Natural killer cell treated with Interleukin-12 subunit alpha and Interleukin-12 subunit beta and Interleukin-15 and Interleukin-18, amount 100 ng/mL, for 72 hours (primary cell): ENCODE results near the gene COG3. TPM values are rescaled to one million over a fixed set of nuclear protein-coding genes. Genes with fewer than 3 reads are reported as not detected.
A peak's percentile ranks its signal among the peaks of the same experiment; 100 is the strongest.

Experiments
- ATAC-seq, 2 donors: fragments of 150-1000 bp; cut with Tn5 transposase in 1 of 2; sonication (Bioruptor Pico), chemical (Tn5 transposase) in 1 of 2; 2 replicates each; pipeline ENCODE4 v1.10.0; 2021
- DNase-seq: peaks from one replicate; pipeline ENCODE4 v3.0.0; 2022; ENCODE audit warnings: low spot score
- H3K27ac Mint-ChIP-seq, 2 donors: 1 replicate in 1 of 2; 2 replicates in 1 of 2; pipeline ENCODE4 v1.8.0; 2022; ENCODE audit warnings: mixed read lengths in 2 of 2, mild to moderate bottlenecking in 1 of 2, moderate library complexity in 1 of 2
- H3K27me3 Mint-ChIP-seq, 2 donors: 1 replicate in 1 of 2; 2 replicates in 1 of 2; pipeline ENCODE4 v1.8.0; 2022; ENCODE audit warnings: mixed read lengths in 2 of 2
- H3K36me3 Mint-ChIP-seq: one replicate; pipeline ENCODE4 v1.8.0; 2022; ENCODE audit warnings: mixed read lengths
- H3K4me1 Mint-ChIP-seq, 2 donors: 1 replicate in 1 of 2; 2 replicates in 1 of 2; pipeline ENCODE4 v1.8.0; 2022; ENCODE audit warnings: low read depth in 2 of 2, mixed read lengths in 2 of 2, mild to moderate bottlenecking in 1 of 2
- H3K4me3 Mint-ChIP-seq: one replicate; pipeline ENCODE4 v1.8.0; 2022; ENCODE audit warnings: mixed read lengths
- H3K9me3 Mint-ChIP-seq: 2 replicates; pipeline ENCODE4 v1.8.0; 2022; ENCODE audit warnings: mixed read lengths
- total RNA-seq, 2 donors: library from RNA; stranded (reverse); gene quantifications; one replicate each; pipeline ENCODE4 v1.2.3, GENCODE V29; 2022

Gene COG3
- total RNA-seq, 2 donors from 2014 or later: 41.0 to 50.9 TPM

GRCh38 chr13:45527699-45528462 is 63.1 kb downstream of the COG3 start:
- no peaks in the 10 kb centered on the region for H3K9me3 Mint-ChIP-seq
- H3K4me1 Mint-ChIP-seq: peaks cover 0 to 3% of the 10 kb centered on the region in 2 donors
- DNase-seq: no peak
- no peak for ATAC-seq
- peaks cover 31% of the 10 kb centered on the region for H3K36me3 Mint-ChIP-seq
- no peak overlapping the region for H3K4me3 Mint-ChIP-seq
- no peak overlapping the region for H3K27ac Mint-ChIP-seq
- H3K27me3 Mint-ChIP-seq: no peaks in the 10 kb centered on the region

DNA sequence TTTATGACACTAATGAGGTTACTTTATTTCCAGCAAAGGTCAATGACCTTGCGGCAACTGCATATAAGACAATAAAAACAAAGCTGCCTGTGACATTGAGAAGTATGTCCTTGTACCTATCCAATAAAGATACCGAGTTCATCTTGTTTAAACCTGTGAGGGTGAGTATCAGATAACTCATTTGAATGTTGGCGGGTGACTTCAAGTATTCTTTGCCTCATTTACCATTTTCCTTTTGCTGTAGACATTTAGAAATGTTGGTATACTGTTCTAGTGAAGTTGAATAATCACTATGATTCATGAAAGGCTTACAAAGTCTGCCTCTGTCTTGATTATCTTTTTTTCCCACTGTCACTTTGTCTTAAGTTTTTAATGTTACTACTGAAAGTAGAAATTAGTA is 65.0 kb downstream of the COG3 start:
- Mint-ChIP-seq H3K4me3 (no peak overlapping the region), H3K27me3 (no peaks in the 10 kb centered on the region), H3K36me3 (peaks cover 48% of the 10 kb centered on the region), H3K9me3 (no peaks in the 10 kb centered on the region), H3K4me1 (peaks cover 0 to 3% of the 10 kb centered on the region in 2 donors), H3K27ac (peak overlapping the region in 1 of 2 donors; percentile 17)
- ATAC-seq (no peak), DNase-seq (no peak)

DNA sequence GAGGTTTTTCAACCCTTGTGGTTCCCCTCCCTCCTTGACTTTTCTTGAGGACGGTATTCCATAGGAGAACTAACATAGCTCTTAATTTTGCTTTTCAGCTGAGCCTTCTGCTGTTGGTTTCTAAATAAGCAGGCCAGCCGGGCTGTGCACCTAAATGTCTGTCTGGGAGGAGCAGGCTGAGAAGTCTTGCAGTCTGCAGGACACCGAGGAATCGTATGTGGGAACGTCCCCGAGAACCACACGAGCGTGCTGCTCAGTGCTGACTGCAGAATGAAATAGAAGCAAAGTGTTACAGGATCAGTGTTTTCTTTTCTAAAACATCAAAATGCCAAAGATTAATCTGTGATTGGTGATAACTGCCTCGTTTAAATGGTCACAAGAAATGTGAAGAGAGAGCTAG is 69.9 kb downstream of the COG3 start:
- Mint-ChIP-seq H3K27ac (no peak overlapping the region), H3K4me1 (peaks cover 0 to 10% of the 10 kb centered on the region in 2 donors), H3K9me3 (no peaks in the 10 kb centered on the region), H3K4me3 (no peak overlapping the region), H3K27me3 (no peaks in the 10 kb centered on the region), H3K36me3 (peaks cover 45% of the 10 kb centered on the region)
- ATAC-seq: no peak
- no peak for DNase-seq

GRCh38 chr13:45536224-45536623 is 71.5 kb downstream of the COG3 start:
- H3K4me1 Mint-ChIP-seq: peaks cover 0 to 10% of the 10 kb centered on the region in 2 donors
- DNase-seq (no peak), ATAC-seq (no peak)
- no peaks in the 10 kb centered on the region for H3K27me3 Mint-ChIP-seq
- H3K4me3 Mint-ChIP-seq: no peak overlapping the region
- H3K9me3 Mint-ChIP-seq: no peaks in the 10 kb centered on the region
- H3K36me3 Mint-ChIP-seq: peaks cover 35% of the 10 kb centered on the region
- no peak overlapping the region for H3K27ac Mint-ChIP-seq

GRCh38 chr13:45537516-45537915 is 72.8 kb downstream of the COG3 start:
- peak in 1 of 2 donors; percentile 15 for ATAC-seq
- H3K4me3 Mint-ChIP-seq: no peak overlapping the region
- no peaks in the 10 kb centered on the region for H3K9me3 Mint-ChIP-seq

GRCh38 chr13:45538382-45538781 is 73.6 kb downstream of the COG3 start:
- H3K27ac Mint-ChIP-seq: no peak overlapping the region
- peaks cover 24% of the 10 kb centered on the region for H3K36me3 Mint-ChIP-seq
- no peaks in the 10 kb centered on the region for H3K9me3 Mint-ChIP-seq
- DNase-seq (no peak), ATAC-seq (peak in 1 of 2 donors; percentile 13)
- peaks cover 0 to 10% of the 10 kb centered on the region in 2 donors for H3K4me1 Mint-ChIP-seq
- no peak overlapping the region for H3K4me3 Mint-ChIP-seq
- H3K27me3 Mint-ChIP-seq: no peaks in the 10 kb centered on the region

More at GRCh38 chr13:45537516-45537915, 72.8 kb downstream of the COG3 start:
- Mint-ChIP-seq H3K27ac (peak overlapping the region in 1 of 2 donors; percentile 38), H3K36me3 (peaks cover 32% of the 10 kb centered on the region), H3K27me3 (no peaks in the 10 kb centered on the region), H3K4me1 (peaks cover 0 to 10% of the 10 kb centered on the region in 2 donors)
- DNase-seq: no peak

DNA sequence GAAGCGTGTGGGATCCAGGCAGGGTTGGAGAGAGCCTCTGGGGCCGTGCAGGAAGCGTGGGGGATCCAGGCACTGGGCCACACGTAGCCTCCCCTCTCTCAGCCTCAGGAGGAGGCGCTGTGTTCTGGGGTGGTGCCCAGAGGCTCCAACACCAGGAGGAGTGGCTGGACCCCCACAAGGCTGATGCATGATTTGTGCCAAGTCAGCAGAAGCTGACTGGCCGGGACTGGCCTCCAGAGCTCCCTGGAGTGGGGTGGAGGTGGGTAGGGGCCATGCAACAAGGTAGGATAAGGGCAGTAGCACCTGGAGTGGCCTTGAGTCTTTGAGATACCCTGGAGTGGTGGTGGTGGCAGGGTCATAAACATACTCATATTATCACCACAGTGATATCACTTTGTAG is 75.5 kb downstream of the COG3 start:
- ATAC-seq: peak in 1 of 2 donors; percentile 4
- no peak for DNase-seq
- Mint-ChIP-seq H3K4me3 (no peak overlapping the region), H3K9me3 (no peaks in the 10 kb centered on the region), H3K4me1 (peaks cover 0 to 10% of the 10 kb centered on the region in 2 donors), H3K27ac (no peak overlapping the region), H3K27me3 (no peaks in the 10 kb centered on the region), H3K36me3 (peaks cover 7% of the 10 kb centered on the region)

- no peak overlapping the region for H3K27ac Mint-ChIP-seq
- no peaks in the 10 kb centered on the region for H3K27me3 Mint-ChIP-seq
- H3K9me3 Mint-ChIP-seq: no peaks in the 10 kb centered on the region
- H3K36me3 Mint-ChIP-seq: peaks cover 5% of the 10 kb centered on the region
- no peak overlapping the region for H3K4me3 Mint-ChIP-seq
- ATAC-seq (no peak), DNase-seq (no peak)
- peaks cover 0 to 10% of the 10 kb centered on the region in 2 donors for H3K4me1 Mint-ChIP-seq
Measured at GRCh38 chr13:45540864-45541263, 76.1 kb downstream of the COG3 start.

DNA sequence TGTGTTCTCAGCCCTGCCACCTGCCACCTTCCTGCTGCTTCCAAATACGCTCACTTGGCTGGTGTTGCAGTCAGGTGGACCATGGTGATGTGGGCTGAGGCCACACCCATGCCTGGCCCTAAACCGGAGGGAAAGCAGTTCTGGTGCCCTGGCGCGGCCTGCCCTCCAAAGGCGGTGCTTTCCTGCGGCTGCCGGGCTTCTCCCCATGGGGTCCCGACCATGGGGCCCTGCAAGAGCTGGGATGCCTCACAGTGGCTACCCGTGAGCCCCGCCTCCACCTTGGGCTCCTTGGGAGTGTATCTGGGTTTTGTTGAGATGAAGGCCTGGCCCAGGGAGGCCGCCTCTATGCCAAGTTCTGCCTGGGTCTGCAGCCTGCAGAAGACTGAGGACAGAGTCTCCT is 77.1 kb downstream of the COG3 start:
- DNase-seq: no peak
- H3K27ac Mint-ChIP-seq: no peak overlapping the region
- no peaks in the 10 kb centered on the region for H3K27me3 Mint-ChIP-seq
- peaks cover 0 to 7% of the 10 kb centered on the region in 2 donors for H3K4me1 Mint-ChIP-seq
- peaks cover 2% of the 10 kb centered on the region for H3K36me3 Mint-ChIP-seq
- no peaks in the 10 kb centered on the region for H3K9me3 Mint-ChIP-seq
- no peak for ATAC-seq
- no peak overlapping the region for H3K4me3 Mint-ChIP-seq

DNA sequence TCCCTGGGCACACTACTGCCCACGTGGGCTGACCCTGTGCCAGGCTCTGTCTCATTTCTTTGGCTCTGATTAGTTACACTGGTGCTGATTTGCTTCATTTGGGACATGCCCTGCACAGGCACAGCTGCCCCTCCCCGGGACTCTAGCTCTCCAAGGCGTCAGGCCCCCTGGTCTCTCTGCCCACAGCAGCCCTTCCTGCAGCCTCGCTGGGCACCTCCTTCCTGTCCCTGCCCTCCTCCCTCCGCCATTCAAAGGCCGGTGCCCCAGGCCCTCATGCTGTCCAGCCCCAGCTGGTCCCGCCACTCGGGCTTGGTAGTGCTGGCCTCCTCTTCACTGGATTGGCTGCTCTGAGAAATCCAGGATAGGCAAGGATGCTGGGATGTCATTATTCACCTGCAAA is 77.7 kb downstream of the COG3 start:
- Mint-ChIP-seq H3K9me3 (no peaks in the 10 kb centered on the region), H3K4me1 (peaks cover 0 to 2% of the 10 kb centered on the region in 2 donors), H3K27me3 (no peaks in the 10 kb centered on the region), H3K27ac (no peak overlapping the region), H3K4me3 (no peak overlapping the region), H3K36me3 (no peaks in the 10 kb centered on the region)
- DNase-seq: no peak
- ATAC-seq: no peak

DNA sequence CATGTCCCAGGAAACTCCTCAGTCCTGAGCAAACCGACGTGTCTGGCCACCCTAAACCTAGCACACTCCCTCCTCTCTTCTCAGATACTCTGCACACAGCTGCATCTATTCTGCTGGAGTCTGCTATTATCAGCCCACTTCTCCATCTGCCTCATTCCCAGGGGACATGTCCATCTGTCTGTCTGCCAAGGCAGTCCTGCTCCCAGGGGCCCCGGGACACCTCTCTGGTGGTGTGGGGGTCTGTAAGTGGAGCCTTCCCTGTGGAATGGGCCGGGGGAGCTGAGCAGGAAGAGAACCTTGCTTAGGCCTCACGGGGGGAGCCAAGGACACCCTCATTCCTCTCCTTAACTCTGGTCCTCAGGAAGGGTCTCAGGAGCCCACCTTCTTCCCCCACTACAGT is 78.1 kb downstream of the COG3 start:
- Mint-ChIP-seq H3K36me3 (no peaks in the 10 kb centered on the region), H3K27ac (no peak overlapping the region), H3K9me3 (no peaks in the 10 kb centered on the region), H3K27me3 (no peaks in the 10 kb centered on the region), H3K4me3 (no peak overlapping the region), H3K4me1 (no peaks in the 10 kb centered on the region)
- ATAC-seq (no peak), DNase-seq (no peak)

GRCh38 chr13:45544520-45544919 is 79.8 kb downstream of the COG3 start:
- Mint-ChIP-seq H3K27ac (no peak overlapping the region), H3K9me3 (no peaks in the 10 kb centered on the region), H3K27me3 (peaks cover 2 to 7% of the 10 kb centered on the region in 2 donors), H3K36me3 (no peaks in the 10 kb centered on the region), H3K4me1 (no peaks in the 10 kb centered on the region), H3K4me3 (no peak overlapping the region)
- DNase-seq (no peak), ATAC-seq (no peak)

DNA sequence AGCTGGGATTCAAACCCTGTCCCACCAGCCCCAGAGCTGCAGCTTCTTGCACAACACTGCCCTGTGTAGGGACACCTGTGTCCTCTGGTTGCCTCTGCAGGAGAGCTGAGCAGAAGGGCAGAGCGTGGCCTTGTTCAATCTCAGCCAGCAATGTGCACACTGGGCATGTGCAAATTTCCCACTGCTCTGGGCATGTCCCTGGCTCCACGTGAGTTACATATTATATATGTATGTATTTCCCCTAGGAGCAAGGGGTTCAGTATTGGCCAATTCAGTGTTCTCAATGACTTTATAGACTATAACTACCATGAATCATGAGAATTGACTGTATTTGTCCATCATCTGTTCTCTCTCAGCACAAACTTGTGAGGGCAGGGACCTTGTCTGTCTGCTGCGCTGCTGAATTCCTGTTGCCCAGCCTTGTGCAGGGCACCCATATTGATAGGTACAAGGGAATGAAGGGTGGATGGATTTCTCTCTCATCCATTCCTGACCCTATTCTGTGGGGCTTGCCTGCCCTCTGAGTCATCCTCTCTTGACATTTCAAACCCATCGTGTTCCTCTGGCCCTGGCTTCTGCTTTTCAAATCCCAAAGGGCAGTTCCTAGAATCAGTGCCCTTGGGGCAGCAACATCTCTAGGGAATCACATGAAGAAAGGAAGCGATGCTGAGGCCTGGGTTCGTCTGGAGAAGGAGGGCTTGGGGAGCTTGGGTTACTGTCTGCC is 81.1 kb downstream of the COG3 start:
- ATAC-seq (no peak), DNase-seq (no peak)
- Mint-ChIP-seq H3K36me3 (no peaks in the 10 kb centered on the region), H3K27me3 (peaks cover 2 to 7% of the 10 kb centered on the region in 2 donors), H3K4me3 (no peak overlapping the region), H3K4me1 (no peaks in the 10 kb centered on the region), H3K27ac (no peak overlapping the region), H3K9me3 (no peaks in the 10 kb centered on the region)

DNA sequence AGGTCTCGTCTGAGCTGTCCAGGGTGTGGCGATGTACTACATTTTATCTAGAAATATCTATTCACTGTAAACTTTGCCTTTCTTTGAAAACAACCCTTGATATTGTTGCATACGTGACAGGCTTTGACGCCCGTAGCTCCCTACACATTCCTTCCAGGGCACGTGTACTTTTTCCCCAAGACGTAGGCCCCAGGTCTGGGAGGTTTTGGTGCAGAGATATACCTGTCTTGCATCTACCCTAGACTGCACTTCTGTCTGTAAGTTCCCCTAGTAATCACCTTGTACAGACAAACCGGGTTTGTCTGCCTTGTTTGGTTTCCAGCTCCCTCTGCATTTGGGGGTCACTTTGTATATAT is 81.6 kb downstream of the COG3 start:
- no peak overlapping the region for H3K27ac Mint-ChIP-seq
- H3K4me3 Mint-ChIP-seq: no peak overlapping the region
- H3K4me1 Mint-ChIP-seq: no peaks in the 10 kb centered on the region
- H3K36me3 Mint-ChIP-seq: no peaks in the 10 kb centered on the region
- ATAC-seq (no peak), DNase-seq (no peak)
- H3K27me3 Mint-ChIP-seq: peaks cover 5 to 7% of the 10 kb centered on the region in 2 donors
- H3K9me3 Mint-ChIP-seq: no peaks in the 10 kb centered on the region
